Measurements from ENCODE around the gene PROCR.
"Not testable (repeated sequence)": the region's sequence is repeated elsewhere in the genome, so short reads cannot be mapped to it uniquely, and the experiment has no call there.

Gene PROCR

GRCh38 chr20:35165221-35166185 is 6.4 kb upstream of the PROCR start:
- no peak for DNase-seq

GRCh38 chr20:35166242-35166830 is 5.5 kb upstream of the PROCR start:
- no peak for DNase-seq

GRCh38 chr20:35167787-35168186 is 4.1 kb upstream of the PROCR start:
- no peak for DNase-seq

- DNase-seq, result not testable (repeated sequence)
These were observed 3.0 kb upstream of the PROCR start for GRCh38 chr20:35168701-35169409.

- no peak for DNase-seq
These were observed 477 bp upstream of the PROCR start for GRCh38 chr20:35171438-35171752.

- no peak for DNase-seq
These were observed 548 bp downstream of the PROCR start for GRCh38 chr20:35172434-35172806.

GRCh38 chr20:35173576-35174192 is 1.8 kb downstream of the PROCR start:
- no peak for DNase-seq

- DNase-seq, result no peak
These were observed 2.8 kb downstream of the PROCR start for GRCh38 chr20:35174458-35175216.

- no peak for DNase-seq
These were observed 4.3 kb downstream of the PROCR start for GRCh38 chr20:35176132-35176531.

GRCh38 chr20:35179292-35180212 is 7.7 kb downstream of the PROCR start:
- no peak for DNase-seq

GRCh38 chr20:35180266-35180665 is 8.4 kb downstream of the PROCR start:
- no peak for DNase-seq

GRCh38 chr20:35181731-35182130 is 9.9 kb downstream of the PROCR start:
- no peak for DNase-seq

- DNase-seq, result not testable (repeated sequence)
These were observed 14.9 kb downstream of the PROCR start for GRCh38 chr20:35186691-35187289.

GRCh38 chr20:35187584-35188190 is 15.8 kb downstream of the PROCR start:
- DNase-seq, result no peak

- not testable (repeated sequence) for DNase-seq
These were observed 17.4 kb downstream of the PROCR start for GRCh38 chr20:35189223-35189622.

- DNase-seq, result no peak
These were observed 18.7 kb downstream of the PROCR start for GRCh38 chr20:35190556-35190955.

- no peak for DNase-seq
These were observed 19.7 kb downstream of the PROCR start for GRCh38 chr20:35191419-35192117.

GRCh38 chr20:35192118-35192872 is 20.4 kb downstream of the PROCR start:
- DNase-seq, result no peak

Measured in CD4-positive, alpha-beta T cell treated with Interleukin-10 for 1 hour (primary cell).